Activated CD8-positive, alpha-beta T cell treated with anti-CD3 and anti-CD28 coated beads for 36 hours (primary cell): Measurements from ENCODE around the gene PCYOX1L. TPM values are rescaled to one million over a fixed set of nuclear protein-coding genes. Genes with fewer than 3 reads are reported as not detected.

Source experiments
- ATAC-seq: fragments of 200-7000 bp; cut with Tn5 transposase; one replicate; pipeline ENCODE4 v1.10.0; 2021; ENCODE audit warnings: mild to moderate bottlenecking, moderate library complexity
- CTCF ChIA-PET: fragments of 350-600 bp; sonication (Branson Sonifier 250); formaldehyde crosslinking; loops from one replicate; lab custom pipeline; 2021; ENCODE audit warnings: antibody characterized with exemption; lab: Charles Lee
- POLR2A ChIA-PET: fragments of 350-600 bp; sonication (Branson Sonifier 250); formaldehyde crosslinking; loops from one replicate; lab custom pipeline; 2021; ENCODE audit warnings: antibody characterized with exemption; lab: Charles Lee
- DNase-seq: peaks from one replicate; pipeline ENCODE4 v3.0.0-alpha.2; 2020
- H3K27ac Mint-ChIP-seq: one replicate; pipeline ENCODE4 v1.8.0; 2021; ENCODE audit warnings: mild to moderate bottlenecking, mixed read lengths
- H3K27me3 Mint-ChIP-seq: one replicate; pipeline ENCODE4 v1.8.0; 2021; ENCODE audit warnings: mixed read lengths
- H3K36me3 Mint-ChIP-seq: one replicate; pipeline ENCODE4 v1.8.0; 2021; ENCODE audit warnings: low read depth, mixed read lengths
- H3K4me1 Mint-ChIP-seq: one replicate; pipeline ENCODE4 v1.8.0; 2021; ENCODE audit warnings: low read depth, mixed read lengths
- H3K4me3 Mint-ChIP-seq: one replicate; pipeline ENCODE4 v1.8.0; 2021; ENCODE audit warnings: mild to moderate bottlenecking, moderate library complexity, mixed read lengths
- H3K9me3 Mint-ChIP-seq: one replicate; pipeline ENCODE4 v1.8.0; 2021; ENCODE audit warnings: mixed read lengths
- CTCF ChIP-seq: fragments of 200-600 bp; IDR thresholded peaks from one replicate; pipeline ENCODE4 v1.8.0; 2022; ENCODE audit warnings: antibody characterized with exemption, mild to moderate bottlenecking
- intact Hi-C: fragments of 100-400 bp; cut with micrococcal nuclease; formaldehyde crosslinking; loops from one replicate; pipeline ENCODE4 v1.10.0; 2022
- total RNA-seq, 2 experiments: library from RNA; stranded (reverse); gene quantifications; one replicate each; pipeline ENCODE4 v1.2.3, GENCODE V29; 2021

Gene PCYOX1L
- total RNA-seq, 2 experiments from 2014 or later, result 19.7 to 21.2 TPM

DNA sequence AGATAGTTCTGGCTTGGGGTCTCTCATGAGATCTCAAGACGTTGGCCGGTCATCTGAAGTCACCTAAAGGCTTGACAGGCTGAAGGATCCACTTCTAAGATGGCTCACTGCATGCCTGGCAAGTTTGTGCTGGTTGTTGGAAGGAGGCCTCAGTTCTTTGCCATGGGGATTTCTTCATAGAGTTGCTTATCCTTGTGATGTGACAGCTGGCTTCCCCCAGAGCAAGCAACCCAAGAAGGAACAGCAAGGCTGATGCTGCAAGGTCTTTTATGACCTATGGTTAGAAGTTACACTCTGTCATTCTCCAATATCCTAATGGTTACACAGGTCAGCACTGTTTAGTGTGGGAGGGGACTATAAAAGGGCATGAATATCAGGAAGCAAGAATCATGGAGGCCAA is 33.2 kb upstream of the PCYOX1L start:
- ChIA-PET POLR2A (no interaction called here), CTCF (interaction anchor here (1.1 to 10.1 kb wide), 5 partner anchors 7 to 110 kb away, joined by 3 to 145 read pairs (median 4); no protein-coding TSS in a partner anchor)
- Mint-ChIP-seq H3K9me3 (no peaks in the 10 kb centered on the region), H3K36me3 (no peaks in the 10 kb centered on the region), H3K4me3 (no peak overlapping the region), H3K4me1 (no peaks in the 10 kb centered on the region), H3K27me3 (no peaks in the 10 kb centered on the region), H3K27ac (no peak overlapping the region)
- DNase-seq (no peak), ATAC-seq (no peak)
- intact Hi-C loops, result no loop called here
- no peak for TF ChIP-seq CTCF

DNA sequence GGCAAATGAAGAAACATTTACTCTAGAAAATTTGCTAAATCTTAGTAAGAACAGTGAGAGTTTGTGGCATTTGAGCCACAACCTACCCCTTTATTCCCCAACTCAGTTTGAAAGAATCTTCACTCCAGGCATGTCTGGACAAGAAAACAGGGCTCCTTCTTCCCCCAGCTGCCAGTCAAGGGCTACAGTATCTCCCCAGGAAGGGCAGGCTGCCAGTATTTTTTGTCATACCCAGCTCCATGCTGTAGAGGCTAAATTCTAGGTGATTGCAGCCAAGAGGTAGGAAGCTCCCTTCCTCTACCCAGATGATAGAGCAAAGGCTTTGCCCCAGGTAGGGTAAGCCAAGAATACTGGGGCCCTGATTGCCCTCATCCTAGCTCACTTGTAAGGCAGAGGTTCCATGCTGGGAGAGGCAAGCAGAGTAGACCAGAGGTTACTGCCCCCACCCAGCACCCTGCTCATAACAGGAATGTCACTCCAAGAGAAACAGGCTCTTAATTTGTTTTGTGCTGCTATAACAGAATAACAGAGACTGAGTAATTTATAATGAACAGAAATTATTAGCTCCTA is 32.6 kb upstream of the PCYOX1L start:
- Mint-ChIP-seq H3K4me1 (no peaks in the 10 kb centered on the region), H3K9me3 (no peaks in the 10 kb centered on the region), H3K4me3 (no peak overlapping the region), H3K36me3 (no peaks in the 10 kb centered on the region), H3K27me3 (no peaks in the 10 kb centered on the region), H3K27ac (no peak overlapping the region)
- no peak for DNase-seq
- intact Hi-C loops, result no loop called here
- POLR2A ChIA-PET, result interaction anchor here (1.3 kb wide), 1 partner anchor 20 kb away, joined by 7 read pairs; the partner anchor contains the start of gene GRPEL2
- ATAC-seq, result no peak
- CTCF ChIA-PET, result interaction anchor here (1.2 to 10.1 kb wide), 6 partner anchors 8 to 184 kb away, joined by 3 to 145 read pairs (median 4); no protein-coding TSS in a partner anchor
- TF ChIP-seq CTCF, result no peak

DNA sequence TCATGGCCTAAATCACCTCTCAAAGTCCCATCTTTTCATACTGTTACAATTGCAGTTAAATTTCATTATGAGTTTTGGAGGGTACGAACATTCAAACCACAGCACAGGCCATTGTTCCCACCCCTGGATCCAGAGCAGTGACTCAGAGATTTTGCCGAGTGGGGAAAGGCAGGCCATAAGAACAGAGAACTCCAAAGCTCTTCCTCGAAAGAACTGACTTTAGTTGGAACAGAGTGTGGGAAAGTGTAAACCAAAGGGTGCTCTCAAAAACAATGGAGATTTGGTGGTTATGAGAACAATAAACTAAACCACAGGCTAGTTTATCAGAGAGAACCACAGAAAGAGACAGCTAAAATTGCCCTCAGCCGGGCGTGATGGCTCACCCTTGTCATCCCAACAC is 32.0 kb upstream of the PCYOX1L start:
- CTCF ChIA-PET, result interaction anchor here (1.2 to 10.1 kb wide), 5 partner anchors 9 to 183 kb away, joined by 3 to 145 read pairs (median 4); no protein-coding TSS in a partner anchor
- Mint-ChIP-seq H3K36me3 (no peaks in the 10 kb centered on the region), H3K4me3 (no peak overlapping the region), H3K27me3 (no peaks in the 10 kb centered on the region), H3K27ac (no peak overlapping the region), H3K4me1 (no peaks in the 10 kb centered on the region), H3K9me3 (no peaks in the 10 kb centered on the region)
- intact Hi-C loops, result no loop called here
- DNase-seq (no peak), ATAC-seq (no peak)
- TF ChIP-seq CTCF, result no peak
- POLR2A ChIA-PET, result interaction anchor here (1.3 kb wide), 1 partner anchor 19 kb away, joined by 7 read pairs; the partner anchor contains the start of gene GRPEL2

DNA sequence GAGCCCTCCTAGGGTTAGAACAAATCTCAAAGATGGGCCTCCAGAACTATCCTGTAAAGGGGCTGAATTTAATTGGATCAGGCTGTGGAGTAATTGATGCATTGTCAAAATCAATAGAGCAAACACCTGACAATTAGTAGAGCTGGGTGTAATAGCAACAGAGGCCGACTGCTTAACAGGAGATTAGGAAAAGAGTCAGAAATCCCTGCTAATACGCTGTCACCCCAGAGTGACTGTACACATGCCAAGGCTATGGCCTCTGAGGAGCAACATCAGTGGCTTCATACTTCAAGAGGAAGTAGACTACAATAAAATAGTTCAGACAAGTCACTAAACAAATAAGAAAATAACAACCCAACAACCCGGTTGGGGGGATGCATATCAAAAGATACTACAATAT is 31.2 kb upstream of the PCYOX1L start:
- Mint-ChIP-seq H3K9me3 (no peaks in the 10 kb centered on the region), H3K27ac (no peak overlapping the region), H3K4me1 (no peaks in the 10 kb centered on the region), H3K27me3 (no peaks in the 10 kb centered on the region), H3K4me3 (no peak overlapping the region), H3K36me3 (no peaks in the 10 kb centered on the region)
- TF ChIP-seq CTCF, result no peak
- POLR2A ChIA-PET, result interaction anchor here (1.3 kb wide), 1 partner anchor 19 kb away, joined by 7 read pairs; the partner anchor contains the start of gene GRPEL2
- no peak for ATAC-seq
- DNase-seq, result no peak
- intact Hi-C loops, result no loop called here
- CTCF ChIA-PET, result interaction anchor here (1.2 to 2.1 kb wide), 4 partner anchors 9 to 116 kb away, joined by 3 to 9 read pairs (median 6); no protein-coding TSS in a partner anchor

GRCh38 chr5:149328177-149328576 is 29.7 kb upstream of the PCYOX1L start:
- H3K9me3 Mint-ChIP-seq, result no peaks in the 10 kb centered on the region
- H3K27me3 Mint-ChIP-seq, result no peaks in the 10 kb centered on the region
- DNase-seq (no peak), ATAC-seq (no peak)
- H3K27ac Mint-ChIP-seq, result no peak overlapping the region
- no peaks in the 10 kb centered on the region for H3K4me1 Mint-ChIP-seq
- TF ChIP-seq CTCF, result no peak
- POLR2A ChIA-PET, result no interaction called here
- no peaks in the 10 kb centered on the region for H3K36me3 Mint-ChIP-seq
- intact Hi-C loops, result no loop called here
- H3K4me3 Mint-ChIP-seq, result no peak overlapping the region
- CTCF ChIA-PET, result interaction anchor here (2.0 to 2.1 kb wide), 2 partner anchors 39 to 44 kb away, joined by 5 to 9 read pairs; no protein-coding TSS in a partner anchor
